Astrocyte of the cerebellum (primary cell): ENCODE results near the gene FOXP1.

ENCODE experiments used
- DNase-seq: peaks from one replicate; pipeline ENCODE4 v3.0.0-alpha.2; 2011; ENCODE audit warnings: low read depth
- H3K4me3 ChIP-seq: 2 replicates; pipeline ENCODE4 v1.5.1; 2011; ENCODE audit warnings: mild to moderate bottlenecking, low read depth, low read length, moderate library complexity
- CTCF ChIP-seq: IDR thresholded peaks from 2 replicates; pipeline ENCODE4 v1.5.1; 2012; ENCODE audit warnings: low read length, low read depth, moderate library complexity, mild to moderate bottlenecking; ENCODE audit errors: missing control alignments
- in situ Hi-C: cut with HindIII; loops from 2 replicates; pipeline ENCODE4 v1.10.0; 2017; ENCODE audit warnings: low sequenced_read_pairs

FOXP1 gene

GRCh38 chr3:71573181-71573580 lies 10.3 kb downstream of the FOXP1 start:
- H3K4me3 ChIP-seq = no peak overlapping the region
- no peak for DNase-seq
- in situ Hi-C loops = no loop called here
- TF ChIP-seq CTCF = no peak

- TF ChIP-seq CTCF = no peak
Observed at GRCh38 chr3:71570546-71570945, 13.0 kb downstream of the FOXP1 start.

GRCh38 chr3:71568207-71568606 lies 15.3 kb downstream of the FOXP1 start:
- H3K4me3 ChIP-seq = no peak overlapping the region
- TF ChIP-seq CTCF = no peak
- DNase-seq = no peak
- in situ Hi-C loops = no loop called here

More at GRCh38 chr3:71570546-71570945, 13.0 kb downstream of the FOXP1 start:
- no peak for DNase-seq
- in situ Hi-C loops = no loop called here
- no peak overlapping the region for H3K4me3 ChIP-seq

DNA sequence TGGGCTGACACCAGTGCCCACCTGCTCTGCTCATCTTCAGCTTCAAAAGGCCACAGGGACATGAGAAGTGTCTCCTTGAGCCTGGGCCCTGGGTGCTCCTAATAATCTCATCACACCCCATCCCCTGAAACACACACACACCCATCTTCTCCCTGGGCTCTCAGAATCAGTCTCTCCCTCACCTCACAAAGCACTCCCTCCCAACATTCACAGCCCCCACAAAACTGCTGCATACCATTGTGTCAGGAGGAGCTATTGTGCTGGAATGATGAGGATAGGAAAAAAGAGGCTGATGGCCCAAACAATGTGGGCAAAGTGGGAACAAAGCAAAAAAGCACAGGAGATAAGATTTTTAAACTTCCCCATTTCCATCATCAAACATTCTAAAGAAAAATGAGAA lies 16.8 kb downstream of the FOXP1 start:
- no peak for DNase-seq
- H3K4me3 ChIP-seq = no peak overlapping the region
- no peak for TF ChIP-seq CTCF
- in situ Hi-C loops = no loop called here

GRCh38 chr3:71565976-71566375 lies 17.6 kb downstream of the FOXP1 start:
- TF ChIP-seq CTCF = no peak
- in situ Hi-C loops = no loop called here
- no peak overlapping the region for H3K4me3 ChIP-seq
- DNase-seq = no peak

GRCh38 chr3:71565316-71565715 lies 18.2 kb downstream of the FOXP1 start:
- no peak for TF ChIP-seq CTCF
- no peak overlapping the region for H3K4me3 ChIP-seq
- DNase-seq = no peak
- in situ Hi-C loops = no loop called here

GRCh38 chr3:71564361-71564760 lies 19.2 kb downstream of the FOXP1 start:
- in situ Hi-C loops = no loop called here
- no peak overlapping the region for H3K4me3 ChIP-seq
- no peak for DNase-seq
- no peak for TF ChIP-seq CTCF
